GM21825 (cell line): ENCODE data around the gene AJM1.

ENCODE experiments used
- ATAC-seq: cut with Tn5 transposase; IDR thresholded peaks from one replicate; pipeline ENCODE4 v1.9.1; 2021; ENCODE audit warnings: mild to moderate bottlenecking, moderate library complexity; ENCODE audit not compliant: unreplicated experiment

The AJM1 gene

DNA sequence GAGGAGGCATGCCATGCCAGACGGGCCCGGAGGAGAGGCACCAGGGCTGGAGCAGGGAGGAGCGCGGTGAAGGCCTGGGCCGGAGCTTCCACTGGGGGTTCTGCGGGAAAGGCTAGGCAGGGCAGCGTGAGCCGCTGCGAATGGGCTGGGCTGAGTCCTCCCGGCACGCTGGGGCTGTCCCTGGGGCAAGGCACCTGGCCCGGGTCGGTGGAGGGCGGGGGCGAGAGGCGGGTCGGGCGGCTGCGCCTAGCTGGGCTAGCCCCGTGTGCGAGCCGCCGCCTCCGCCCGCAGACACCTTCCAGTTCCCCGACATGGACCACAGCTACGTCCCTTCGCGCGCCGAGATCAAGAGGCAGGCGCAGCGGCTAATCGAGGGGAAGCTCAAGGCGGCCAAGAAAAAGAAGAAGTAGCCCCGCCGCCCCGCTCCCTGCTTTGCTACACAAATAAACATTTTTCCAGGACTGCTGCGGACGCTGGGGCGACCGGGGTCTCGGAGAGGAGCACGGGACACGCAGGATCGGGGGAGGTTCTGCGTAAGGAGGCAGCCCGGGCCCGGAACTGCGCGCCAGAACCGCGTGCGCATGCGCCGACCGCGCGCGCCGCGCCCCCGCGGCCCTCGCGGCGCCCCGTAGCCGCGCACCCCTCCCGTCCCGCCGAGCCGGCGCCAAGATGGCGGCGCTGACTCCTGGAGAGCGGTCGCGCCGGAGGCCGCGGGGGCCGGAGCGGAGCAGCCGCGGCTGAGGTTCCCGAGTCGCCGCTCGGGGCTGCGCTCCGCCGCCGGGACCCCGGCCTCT, 34.8 kb upstream of the AJM1 start, which contains the start of gene RABL6:
Gene RABL6, plus strand, starts transcription at position 668 of the 794 bp plus-strand sequence. CDS start 249 bp downstream, outside the sequence.
- ATAC-seq = peak; percentile 53

DNA sequence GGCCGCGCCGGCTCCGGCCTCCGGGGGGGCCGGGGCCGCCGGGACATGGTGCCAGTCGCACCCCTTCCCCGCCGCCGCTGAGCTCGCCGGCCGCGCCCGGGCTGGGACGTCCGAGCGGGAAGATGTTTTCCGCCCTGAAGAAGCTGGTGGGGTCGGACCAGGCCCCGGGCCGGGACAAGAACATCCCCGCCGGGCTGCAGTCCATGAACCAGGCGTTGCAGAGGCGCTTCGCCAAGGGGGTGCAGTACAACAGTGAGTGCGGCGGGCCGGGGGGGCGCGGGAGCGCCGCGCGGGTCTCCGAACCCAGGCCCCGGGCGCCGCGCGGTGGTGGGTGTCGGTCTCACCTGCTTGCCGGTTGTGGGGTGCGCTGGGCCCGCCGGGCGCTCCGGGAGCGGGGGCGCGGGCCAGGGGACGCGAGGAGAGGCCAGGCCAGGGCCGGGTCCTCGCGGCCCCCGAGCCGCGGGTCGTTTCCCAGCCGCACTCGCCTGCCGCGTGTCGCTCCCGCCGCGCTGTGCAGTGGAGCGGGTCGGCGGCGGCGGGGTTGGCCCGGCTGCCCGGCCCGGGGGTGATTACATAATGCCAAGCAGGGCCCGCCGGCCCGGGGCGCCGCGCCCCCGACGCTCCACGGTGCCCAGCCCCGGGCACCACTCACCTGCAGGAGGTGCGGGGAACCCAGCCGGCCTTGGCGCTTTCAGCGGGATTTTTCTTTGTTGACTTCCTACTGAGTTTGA, 34.0 kb upstream of the AJM1 start:
- peak; percentile 31 for ATAC-seq

DNA sequence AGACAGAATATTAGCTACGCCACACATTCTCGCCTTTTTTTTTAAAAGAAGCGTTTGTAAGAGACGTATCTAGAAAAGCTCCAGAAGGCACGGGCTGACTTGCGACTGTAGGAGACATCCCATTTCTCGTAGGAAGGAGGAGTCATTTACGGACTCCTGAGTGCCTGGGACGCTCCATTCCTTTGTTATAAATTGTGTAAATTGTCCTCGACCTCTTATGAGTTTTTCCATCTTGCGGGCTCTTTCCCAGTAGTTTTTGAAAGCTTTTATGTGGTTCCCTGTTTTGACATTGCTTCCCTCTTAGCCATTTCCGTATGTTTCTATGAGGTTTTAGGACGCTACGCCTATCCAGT, 33.5 kb upstream of the AJM1 start:
- ATAC-seq = no peak

DNA sequence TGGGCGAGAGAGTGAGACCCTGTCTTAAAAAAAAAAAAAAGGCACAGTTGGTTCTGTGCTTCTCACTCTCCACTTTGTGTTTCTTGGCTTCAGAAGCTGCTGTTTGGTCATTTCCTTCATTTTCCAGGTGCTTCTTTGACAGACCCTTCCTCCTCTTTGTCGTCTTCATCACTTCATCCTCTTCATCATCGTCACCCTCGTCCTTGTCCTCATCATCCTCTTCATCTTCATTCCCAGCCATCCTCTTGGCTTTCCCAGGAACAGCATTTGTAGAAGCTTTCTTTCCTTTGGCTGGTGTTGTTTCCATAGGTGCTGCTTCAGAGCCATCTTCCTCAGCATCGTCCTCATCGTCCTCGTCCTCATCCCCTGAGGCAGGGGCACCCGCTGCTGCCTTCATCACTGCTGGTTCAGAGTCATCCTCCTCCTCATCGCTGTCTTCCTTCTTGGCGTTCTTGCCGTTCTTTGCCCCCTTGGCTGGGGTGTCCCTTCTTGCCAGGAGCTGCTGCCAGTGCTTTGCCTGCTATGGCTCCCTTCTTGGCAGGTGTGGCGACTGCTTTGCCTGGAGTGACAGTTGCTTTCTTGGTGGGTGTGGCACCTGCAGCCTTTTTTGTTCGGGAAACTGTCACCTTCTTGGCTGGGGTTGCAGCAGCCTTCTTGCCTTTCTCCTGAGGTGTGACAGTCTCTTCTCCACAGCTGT, 27.4 kb upstream of the AJM1 start:
- no peak for ATAC-seq

DNA sequence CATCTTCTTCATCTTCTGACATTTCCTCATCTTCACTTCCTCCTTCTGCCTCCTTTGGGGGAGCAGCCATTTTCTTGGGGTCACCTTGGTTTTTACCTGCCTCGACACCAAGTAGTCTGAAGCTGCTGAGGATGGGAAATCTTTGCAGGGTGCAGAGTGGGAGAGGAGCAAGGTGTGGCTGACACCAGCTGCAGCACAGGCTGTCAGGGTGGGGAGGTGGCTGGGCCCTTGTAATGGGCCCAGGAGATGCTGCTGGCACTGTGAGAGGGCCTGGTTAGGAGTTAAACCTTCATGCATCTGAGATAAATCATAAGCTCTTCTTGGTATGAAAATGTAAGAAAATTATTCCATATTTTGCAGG, 26.9 kb upstream of the AJM1 start:
- no peak for ATAC-seq

DNA sequence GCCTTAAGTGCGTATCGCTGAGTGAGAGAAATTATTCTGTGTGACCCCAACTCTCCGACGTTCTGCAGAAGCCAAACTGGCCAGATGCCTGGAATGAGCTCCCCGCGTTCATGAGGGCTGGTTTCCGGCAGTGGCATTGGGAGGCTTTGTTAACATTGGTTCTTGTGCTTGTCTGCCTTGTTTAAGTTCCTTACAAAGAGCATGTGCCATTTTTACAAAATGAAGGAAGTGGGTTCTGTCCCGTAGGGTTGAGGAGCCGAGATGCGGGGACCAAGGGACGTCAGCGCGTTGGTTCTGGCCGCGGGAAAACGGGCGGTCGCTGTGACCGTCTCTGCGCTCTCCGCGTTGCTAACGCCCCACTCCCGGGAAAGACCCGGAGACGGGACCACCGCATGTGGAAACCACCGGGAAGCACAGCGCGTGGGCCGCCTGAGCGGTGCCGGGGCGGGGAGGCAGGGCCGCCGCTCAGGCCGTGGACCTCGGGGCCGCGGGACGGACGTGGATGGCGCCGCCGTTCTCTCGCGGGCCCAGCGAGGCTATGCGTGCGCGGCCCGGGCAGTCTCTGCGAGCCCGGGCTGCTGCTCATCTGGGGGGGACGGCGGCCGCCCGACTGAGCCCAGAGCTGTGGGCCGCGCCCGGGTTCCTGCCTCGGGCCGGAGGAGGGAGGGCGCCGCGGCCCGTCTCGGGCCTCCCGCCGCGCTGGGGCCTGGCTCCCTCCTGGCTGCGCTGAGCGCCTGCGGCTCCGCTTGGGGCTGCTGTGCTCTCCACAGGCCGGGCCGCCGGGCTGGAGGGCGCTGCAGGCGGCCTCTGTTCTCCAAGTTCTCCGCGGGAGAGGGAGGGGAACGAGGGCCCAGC, 21.1 kb upstream of the AJM1 start:
- no peak for ATAC-seq

DNA sequence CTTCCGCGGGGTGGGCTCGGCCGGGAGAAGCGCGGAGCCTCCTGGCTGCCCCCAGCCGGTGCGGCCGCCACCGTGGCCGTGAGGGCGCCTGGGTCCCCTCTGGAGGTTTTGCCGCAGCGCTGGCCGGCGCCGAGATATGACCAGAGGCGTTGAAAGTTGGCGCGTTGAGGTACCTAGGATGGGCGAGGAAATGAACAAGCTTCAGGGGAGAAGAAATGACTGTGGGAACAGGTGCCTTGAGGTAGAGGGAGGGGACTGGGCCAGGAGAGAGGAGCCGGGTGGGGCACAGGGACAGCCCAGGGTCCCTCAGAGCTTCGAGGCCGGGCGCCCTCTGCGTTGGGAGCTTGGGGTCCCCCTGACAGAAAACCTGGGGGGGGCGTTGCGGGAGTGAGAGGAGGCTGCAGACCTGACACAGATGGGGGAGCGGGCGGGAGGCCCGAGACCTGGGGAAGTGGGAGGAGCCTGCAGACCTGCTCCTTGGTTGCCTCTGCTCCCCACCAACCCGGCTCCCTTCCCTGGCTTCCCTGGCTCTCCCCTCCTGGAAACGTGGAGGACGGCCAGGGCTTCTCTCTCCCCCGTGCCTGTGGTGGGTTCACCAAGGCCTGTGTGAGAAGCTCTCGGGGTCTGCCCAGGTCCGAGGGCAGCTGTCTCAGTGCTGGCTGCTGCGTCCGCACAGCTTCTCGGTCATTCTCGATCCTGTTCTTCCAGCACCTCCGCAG, 20.3 kb upstream of the AJM1 start:
- ATAC-seq = no peak

DNA sequence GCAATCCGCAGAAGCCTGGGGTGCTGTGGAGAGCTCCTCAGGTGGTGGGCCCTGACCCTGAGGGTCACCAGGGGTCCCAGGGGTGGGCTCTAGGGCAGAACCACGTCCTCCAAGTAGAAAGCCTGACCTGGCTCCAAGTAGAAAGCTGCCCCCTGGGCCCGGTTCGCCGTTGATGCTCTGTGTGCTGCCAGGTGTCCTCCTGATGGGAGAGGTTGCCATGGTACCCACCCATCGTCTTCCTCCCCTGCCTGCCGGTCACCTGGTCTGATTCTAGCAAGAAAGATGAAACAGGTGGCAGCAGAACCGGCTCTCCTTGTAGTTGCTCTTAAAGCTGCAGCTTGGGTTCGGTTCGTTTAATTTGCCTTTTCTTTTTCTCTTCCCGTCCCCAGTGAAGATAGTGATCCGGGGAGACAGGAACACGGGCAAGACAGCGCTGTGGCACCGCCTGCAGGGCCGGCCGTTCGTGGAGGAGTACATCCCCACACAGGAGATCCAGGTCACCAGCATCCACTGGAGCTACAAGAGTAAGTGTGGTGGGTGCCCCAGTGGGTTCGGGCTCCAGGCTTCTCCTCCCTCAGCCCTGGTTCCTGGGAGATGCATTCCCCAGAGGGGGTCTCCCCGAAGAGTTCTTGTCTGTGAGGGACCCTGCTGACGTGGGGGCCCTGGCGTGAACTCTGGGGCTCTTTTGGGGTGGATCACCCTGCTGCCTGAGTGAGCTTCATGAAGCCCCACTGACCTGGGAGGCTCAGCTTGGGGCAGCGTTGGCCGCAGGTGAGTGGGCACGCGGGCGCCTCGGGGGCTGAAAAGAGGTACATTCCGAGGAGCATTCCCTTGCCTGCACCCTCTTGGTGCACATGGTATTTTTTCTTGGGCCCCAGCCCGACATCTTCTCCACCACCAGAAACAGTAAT, 18.9 kb upstream of the AJM1 start:
- no peak for ATAC-seq

DNA sequence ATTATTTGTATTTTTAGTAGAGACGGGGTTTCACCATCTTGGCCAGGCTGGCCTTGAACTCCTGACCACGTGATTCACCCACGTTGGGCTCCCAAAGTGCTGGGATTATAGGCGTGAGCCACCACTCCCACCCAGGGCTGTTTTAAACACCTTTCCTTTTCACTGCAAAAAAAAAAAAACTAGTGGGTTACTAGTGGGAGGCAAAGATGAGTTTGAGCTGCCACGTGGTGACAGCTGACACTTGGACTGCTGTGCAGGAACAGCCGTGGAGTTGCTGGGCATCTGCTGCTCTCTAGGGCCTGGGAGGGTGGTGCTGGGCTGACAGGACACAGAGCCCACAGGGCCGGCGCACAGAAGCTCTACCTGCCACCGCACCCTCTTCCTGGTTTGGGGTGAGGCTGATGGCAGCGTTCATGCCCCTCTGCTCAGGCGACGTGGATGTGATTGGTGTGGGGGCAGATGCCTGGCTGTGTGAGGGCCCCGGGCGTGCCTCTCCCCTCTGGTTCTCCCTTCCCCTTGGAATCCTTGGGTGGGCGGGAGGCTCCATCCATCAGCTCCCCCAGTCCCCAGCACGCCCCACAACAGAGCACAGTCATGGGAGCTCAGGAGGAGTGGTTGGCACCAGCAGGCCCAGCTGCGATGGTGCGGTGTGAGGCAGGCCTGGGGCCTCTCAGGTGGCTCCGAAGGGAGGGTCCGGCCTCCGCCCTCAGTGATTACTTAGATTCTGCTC, 17.6 kb upstream of the AJM1 start:
- no peak for ATAC-seq

DNA sequence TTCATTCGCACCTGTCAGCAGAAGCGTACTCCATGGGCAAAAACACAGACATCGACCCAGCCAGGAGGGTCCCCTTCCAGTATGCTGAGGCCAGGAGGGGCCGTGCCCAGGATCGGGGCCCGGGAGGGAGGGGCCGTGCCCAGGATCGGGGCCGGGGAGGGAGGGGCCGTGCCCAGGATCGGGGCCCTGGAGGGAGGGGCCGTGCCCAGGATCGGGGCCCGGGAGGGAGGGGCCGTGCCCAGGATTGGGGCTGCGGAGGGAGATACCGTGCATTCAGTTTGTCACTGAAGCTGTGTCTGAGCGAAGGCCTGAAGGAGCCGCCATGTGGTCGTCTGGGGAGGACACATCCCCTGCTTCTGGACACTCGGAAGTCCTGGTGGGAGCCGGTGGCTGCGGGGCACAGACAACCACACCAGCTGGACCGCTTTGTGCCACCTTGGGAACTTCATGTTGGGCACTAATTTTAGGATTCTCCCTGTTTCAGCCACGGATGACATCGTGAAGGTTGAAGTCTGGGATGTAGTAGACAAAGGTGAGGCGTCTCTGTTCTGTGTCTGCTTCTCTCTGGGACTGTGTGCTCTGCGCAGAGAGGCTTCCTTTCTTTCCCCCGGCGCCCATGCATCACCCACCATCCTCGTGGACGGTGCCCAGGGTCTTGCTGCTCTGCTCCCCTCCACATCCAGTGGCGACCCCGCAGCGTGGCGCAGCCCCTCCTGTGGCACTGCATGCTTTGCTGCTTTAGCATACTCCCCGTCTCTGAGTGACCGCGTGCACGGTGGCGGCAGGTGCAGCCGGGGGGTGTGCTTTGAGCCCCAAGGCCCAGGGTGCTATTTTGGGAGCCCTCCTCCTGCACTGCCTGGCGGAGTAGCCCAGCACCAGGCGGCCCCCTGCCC, 16.7 kb upstream of the AJM1 start:
- no peak for ATAC-seq

DNA sequence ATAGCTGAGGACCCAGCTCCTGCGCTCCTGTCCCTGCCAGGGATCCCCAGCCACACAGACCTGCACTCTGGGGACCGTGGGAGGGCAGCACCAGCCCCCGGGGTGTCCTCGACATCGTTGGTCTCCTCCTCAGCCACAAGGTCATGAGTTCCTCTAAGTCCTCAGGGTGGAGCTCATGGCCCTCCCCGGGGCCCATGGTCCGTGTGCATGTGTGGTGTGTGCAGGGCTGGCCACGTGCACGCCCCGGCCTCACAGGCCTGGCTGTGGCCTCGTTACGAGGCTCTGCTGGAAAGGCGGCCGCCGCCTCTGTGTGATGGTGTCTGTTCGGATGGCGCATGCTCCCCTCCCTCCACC, 16.1 kb upstream of the AJM1 start:
- no peak for ATAC-seq

DNA sequence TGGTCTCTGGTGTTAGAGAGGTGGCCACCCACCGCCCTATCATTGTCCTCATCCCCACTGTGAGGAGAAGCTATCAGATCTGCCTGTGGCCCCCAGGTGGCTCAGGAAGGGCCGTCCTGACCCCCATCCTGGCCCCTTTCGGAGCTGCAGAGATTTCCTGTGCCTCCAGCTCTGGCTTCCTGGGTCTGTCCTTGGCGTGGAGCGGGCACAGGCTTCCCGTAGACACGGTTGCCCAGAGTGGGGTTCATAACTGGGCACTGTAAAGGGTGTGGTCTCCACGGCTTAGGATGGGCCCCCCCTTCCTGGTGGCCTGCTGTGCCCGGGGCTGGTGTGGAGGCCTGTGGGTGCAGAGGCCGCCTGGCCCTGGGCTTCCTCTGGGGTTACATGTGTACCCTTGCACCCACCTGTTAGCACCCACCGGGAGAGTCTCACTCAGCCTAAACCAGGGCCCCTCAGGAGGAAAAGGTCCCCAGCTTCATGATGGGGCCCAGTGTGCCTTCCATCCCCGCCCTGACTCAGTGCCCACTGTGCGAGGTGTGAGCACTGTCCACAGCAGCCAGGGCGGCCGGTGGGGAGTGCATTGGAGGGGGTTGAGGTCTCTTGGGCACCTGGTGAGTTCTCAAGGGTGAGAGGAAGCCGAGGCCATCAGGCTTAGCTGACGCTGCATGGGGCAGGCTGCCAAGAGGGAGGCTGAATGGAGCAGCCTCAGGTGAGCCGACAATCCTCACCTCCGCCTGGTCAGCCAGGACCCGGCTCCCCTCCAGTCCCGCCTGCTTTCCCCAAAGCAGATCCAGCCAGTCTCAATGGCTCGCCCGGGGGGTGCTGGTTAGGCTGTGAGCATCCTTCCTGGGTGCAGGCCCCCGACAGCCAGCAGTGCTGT, 15.3 kb upstream of the AJM1 start:
- ATAC-seq = no peak

DNA sequence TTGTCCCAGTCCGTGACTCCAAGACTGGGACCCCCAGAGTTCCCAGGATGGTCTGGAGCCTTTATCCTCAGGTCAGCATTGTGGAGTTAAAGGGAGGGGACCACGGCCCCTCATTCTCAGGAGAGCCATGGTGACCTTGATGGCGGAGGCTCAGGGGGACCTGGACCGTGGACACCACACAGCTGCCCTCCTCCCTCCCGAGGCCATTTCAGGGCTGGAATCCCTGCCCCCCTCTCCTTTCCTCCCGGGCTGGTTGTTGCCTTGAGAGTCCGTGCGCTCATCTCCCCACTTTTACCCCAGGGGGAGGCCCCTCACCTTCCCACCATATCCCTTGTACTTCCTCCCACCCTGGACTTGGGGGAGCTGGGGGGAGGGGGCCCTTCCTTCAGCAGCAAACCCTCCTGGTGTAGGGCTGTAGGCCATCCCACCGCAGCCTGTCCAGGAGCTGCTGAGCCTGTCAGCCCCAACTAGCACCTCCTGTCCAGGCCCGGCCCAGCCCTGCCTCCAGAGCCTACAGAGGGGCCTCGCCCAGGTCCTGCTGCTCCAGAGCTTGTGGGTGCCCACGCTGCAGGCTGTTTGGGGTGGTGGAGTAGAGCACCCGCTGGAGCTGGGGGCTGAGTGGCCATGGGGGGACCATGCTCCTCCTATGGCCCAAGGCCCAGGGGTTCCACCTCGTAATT, 14.3 kb upstream of the AJM1 start:
- no peak for ATAC-seq

DNA sequence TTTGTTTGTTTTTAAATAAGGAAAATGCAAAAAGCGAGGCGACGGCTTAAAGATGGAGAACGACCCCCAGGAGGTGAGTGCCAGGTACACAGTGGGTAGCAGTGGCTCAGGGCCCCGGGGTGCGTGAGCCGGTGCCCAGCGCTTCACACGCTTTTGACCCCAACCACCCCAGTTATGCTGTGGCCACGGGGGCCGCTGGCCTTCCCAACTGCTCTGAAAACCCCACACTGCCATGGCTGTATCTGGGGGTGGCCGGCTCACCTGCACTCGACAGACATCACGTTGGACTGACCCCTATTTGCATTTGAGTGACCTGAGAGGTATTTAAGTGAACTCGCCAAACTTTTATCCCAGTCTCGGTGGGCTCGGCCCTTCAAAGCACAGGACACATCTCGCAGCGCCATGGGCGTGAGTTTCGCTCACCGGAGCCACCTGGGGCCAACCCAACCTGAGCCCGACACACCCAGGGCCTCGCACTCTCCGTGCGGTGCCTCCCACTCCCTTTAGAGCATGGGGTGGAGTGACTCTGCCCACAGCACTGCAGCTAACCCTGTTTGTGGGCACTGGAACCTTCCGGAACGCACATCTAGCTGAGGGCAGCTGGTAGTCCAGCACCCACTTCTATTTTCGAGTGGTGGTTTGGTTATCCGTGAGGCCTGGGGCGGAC, 13.7 kb upstream of the AJM1 start:
- no peak for ATAC-seq

DNA sequence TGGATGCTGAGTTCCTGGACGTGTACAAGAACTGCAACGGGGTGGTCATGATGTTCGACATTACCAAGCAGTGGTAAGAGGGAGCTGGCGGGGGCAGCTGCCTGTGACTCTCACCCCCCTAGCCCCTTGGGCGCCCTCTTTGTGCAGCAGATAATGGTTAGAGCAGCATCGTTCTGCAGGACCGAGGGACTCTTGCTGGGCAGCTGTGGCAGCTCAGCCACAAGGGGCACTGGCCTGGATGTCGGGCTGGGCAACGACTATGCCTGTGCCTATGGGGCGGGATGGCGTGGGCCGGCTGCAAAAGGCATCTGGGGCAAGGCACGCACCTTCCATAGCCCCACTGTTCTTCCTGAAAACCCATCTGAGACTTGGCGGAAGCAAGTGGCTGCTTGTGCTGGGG, 12.9 kb upstream of the AJM1 start:
- no peak for ATAC-seq
